GM12878 (cell line): ENCODE data around the gene PRDM16. TPM values are rescaled to one million over a fixed set of nuclear protein-coding genes. Genes with fewer than 3 reads are reported as not detected.

Experiments used
- ATAC-seq: fragments of 200-7000 bp; cut with Tn5 transposase; 3 replicates; pipeline ENCODE4 v1.9.1; 2020; ENCODE audit warnings: mild to moderate bottlenecking, moderate library complexity
- BruUV-seq: library from RNA; stranded (reverse); fragments of 400-500 nt; replicated peaks from 2 replicates; lab custom pipeline; 2021; lab: Mats Ljungman, UMichigan
- CTCF ChIA-PET: fragments of 300-600 bp; sonication (Branson Sonifier 250); formaldehyde crosslinking; extraction: SDS; loops from one replicate; lab custom pipeline; 2021; ENCODE audit warnings: inconsistent platforms; lab: Yijun Ruan, JAX
- POLR2A ChIA-PET: fragments of 350-600 bp; formaldehyde crosslinking; extraction: SDS; loops from one replicate; lab custom pipeline; 2021; ENCODE audit warnings: inconsistent platforms; lab: Charles Lee
- RAD21 ChIA-PET: fragments of 300-600 bp; sonication (Branson Sonifier 250); formaldehyde crosslinking; loops from one replicate; lab custom pipeline; 2023; ENCODE audit warnings: antibody characterized with exemption; ENCODE audit not compliant: unreplicated experiment; lab: Charles Lee
- SMC1A ChIA-PET: fragments of 300-600 bp; sonication (Branson Sonifier 250); formaldehyde crosslinking; loops from one replicate; lab custom pipeline; 2023; ENCODE audit not compliant: unreplicated experiment, uncharacterized antibody; lab: Charles Lee
- DNase-seq: peaks from one replicate; pipeline ENCODE4 v3.0.0-alpha.2; 2011; ENCODE audit warnings: low read depth, low spot score
- FAIRE-seq: peaks from 3 replicates; lab custom pipeline; 2011; peaks lifted over from hg19 to GRCh38; lab: Jason Lieb, UNC
- H2AFZ ChIP-seq: 2 replicates; pipeline ENCODE4 v1.6.0; 2011; ENCODE audit warnings: low read depth, low read length, control low read depth; ENCODE audit not compliant: control insufficient read depth
- H3K27ac ChIP-seq: 2 replicates; pipeline ENCODE4 v1.5.1; 2011; ENCODE audit warnings: control low read depth; ENCODE audit not compliant: control insufficient read depth, insufficient read depth
- H3K27me3 ChIP-seq, 2 experiments: replicated peaks in 1 of 2; 2 replicates each; pipeline versions ENCODE4 v1.6.0 to v1.6.1; 2011; ENCODE audit warnings: low read length in 1 of 2; ENCODE audit not compliant: control insufficient read depth in 2 of 2, insufficient read depth in 2 of 2
- H3K36me3 ChIP-seq, 2 experiments: 2 replicates each; pipeline ENCODE4 v1.5.1; 2011; ENCODE audit warnings: low read length in 1 of 2; ENCODE audit not compliant: control insufficient read depth in 2 of 2, insufficient read depth in 2 of 2
- H3K4me1 ChIP-seq: 2 replicates; pipeline ENCODE4 v1.6.1; 2011; ENCODE audit warnings: mild to moderate bottlenecking, low read length, moderate library complexity, mixed read lengths; ENCODE audit not compliant: control insufficient read depth, insufficient read depth
- H3K4me2 ChIP-seq: 2 replicates; pipeline ENCODE4 v1.6.0; 2011; ENCODE audit warnings: control low read depth; ENCODE audit not compliant: control insufficient read depth, insufficient read depth
- H3K4me3 ChIP-seq: fragments of 200-600 bp; sonication (generic); 2 replicates; pipeline ENCODE4 v1.5.1; 2016
- H3K79me2 ChIP-seq: 2 replicates; pipeline ENCODE4 v1.6.0; 2011; ENCODE audit warnings: low read length; ENCODE audit not compliant: control insufficient read depth, insufficient read depth
- H3K9ac ChIP-seq: 2 replicates; pipeline ENCODE4 v1.8.0; 2011; ENCODE audit warnings: low read length, control low read depth, mixed read lengths; ENCODE audit not compliant: control insufficient read depth, insufficient read depth
- H3K9me3 ChIP-seq: replicated peaks from 3 replicates; pipeline ENCODE4 v1.5.1; 2011; ENCODE audit warnings: mild to moderate bottlenecking, low read length; ENCODE audit not compliant: control insufficient read depth, insufficient read depth
- H4K20me1 ChIP-seq: 2 replicates; pipeline ENCODE4 v1.6.0; 2011; ENCODE audit not compliant: control insufficient read depth, insufficient read depth
- ASH2L ChIP-seq: fragments of 300-600, 200-600 bp; sonication (generic); IDR thresholded peaks from 2 replicates; pipeline ENCODE4 v1.6.1; 2017; ENCODE audit warnings: low read depth, mild to moderate bottlenecking, borderline replicate concordance
- BCL11A ChIP-seq: IDR thresholded peaks from 2 replicates; pipeline ENCODE4 v1.6.1; 2011; ENCODE audit warnings: low read depth, low read length
- BMI1 ChIP-seq: fragments of 450-650 bp; IDR thresholded peaks from 2 replicates; pipeline ENCODE4 v1.6.1; 2016; ENCODE audit warnings: mild to moderate bottlenecking, moderate library complexity, borderline replicate concordance
- ELK1 ChIP-seq: IDR thresholded peaks from 2 replicates; pipeline ENCODE4 v1.6.1; 2012; ENCODE audit warnings: low read depth, low read length, improper control_type of control experiment
- FOXM1 ChIP-seq: IDR thresholded peaks from 2 replicates; pipeline ENCODE4 v1.6.1; 2012; ENCODE audit warnings: low read depth, mild to moderate bottlenecking, inconsistent platforms, low read length, moderate library complexity
- HDAC2 ChIP-seq: fragments of 200-600 bp; sonication (generic); IDR thresholded peaks from 2 replicates; pipeline ENCODE4 v1.6.1; 2017
- HDGF ChIP-seq: fragments of 450-650 bp; IDR thresholded peaks from 2 replicates; pipeline ENCODE4 v1.6.1; 2016; ENCODE audit warnings: antibody characterized with exemption
- HSF1 ChIP-seq: fragments of 150-350 bp; IDR thresholded peaks from 2 replicates; pipeline ENCODE4 v1.6.1; 2014; ENCODE audit warnings: mild to moderate bottlenecking, low read depth, low read length
- JUND ChIP-seq: IDR thresholded peaks from 2 replicates; pipeline ENCODE4 v1.6.1; 2012; ENCODE audit warnings: low read depth, mild to moderate bottlenecking, low read length, improper control_type of control experiment, moderate library complexity
- KAT2A ChIP-seq: conservative IDR thresholded peaks from 2 replicates; pipeline ENCODE4 v1.6.1; 2011; ENCODE audit warnings: low read depth, low read length; ENCODE audit not compliant: control insufficient read depth
- MEF2B ChIP-seq: fragments of 450-650 bp; IDR thresholded peaks from 2 replicates; pipeline ENCODE4 v1.6.1; 2018; ENCODE audit warnings: mild to moderate bottlenecking, moderate library complexity; ENCODE audit not compliant: partially characterized antibody, poor library complexity, severe bottlenecking
- NFIC ChIP-seq: IDR thresholded peaks from 2 replicates; pipeline ENCODE4 v1.6.1; 2012; ENCODE audit warnings: low read depth, mild to moderate bottlenecking, inconsistent platforms, low read length, moderate library complexity
- NFYB ChIP-seq: IDR thresholded peaks from 2 replicates; pipeline ENCODE4 v1.6.1; 2011; ENCODE audit warnings: low read depth, mild to moderate bottlenecking, low read length, improper control_type of control experiment, moderate library complexity; ENCODE audit not compliant: insufficient read depth
- RAD21 ChIP-seq: IDR thresholded peaks from 2 replicates; pipeline ENCODE4 v1.6.1; 2011; ENCODE audit warnings: mild to moderate bottlenecking, low read depth, low read length, moderate library complexity; ENCODE audit not compliant: insufficient read depth
- SUZ12 ChIP-seq: fragments of 200-600 bp; sonication (generic); IDR thresholded peaks from one replicate; pipeline ENCODE4 v1.6.1; 2018; ENCODE audit warnings: antibody characterized with exemption, mild to moderate bottlenecking; ENCODE audit not compliant: unreplicated experiment
- TCF7 ChIP-seq: IDR thresholded peaks from 2 replicates; pipeline ENCODE4 v1.6.1; 2014; ENCODE audit warnings: antibody characterized with exemption, borderline replicate concordance
- ZNF217 ChIP-seq: fragments of 450-650 bp; IDR thresholded peaks from 2 replicates; pipeline ENCODE4 v1.6.1; 2017; ENCODE audit warnings: antibody characterized with exemption, mild to moderate bottlenecking
- WGBS: methylation state at CpG from one replicate; pipeline ENCODE4 v1.1.6; 2016; ENCODE audit warnings: low lambda C conversion rate; ENCODE audit not compliant: insufficient replicate concordance, insufficient coverage; ENCODE audit errors: missing lambda C conversion rate; 5-methylcytosine and 5-hydroxymethylcytosine counted together
- in situ Hi-C: fragments of 300-500 bp; cut with MboI; formaldehyde crosslinking; loops from 9 replicates; pipeline ENCODE4 v1.14.3; 2018; ENCODE audit warnings: mixed read lengths
- intact Hi-C: fragments of 100-400 bp; cut with micrococcal nuclease; formaldehyde crosslinking; loops from one replicate; pipeline ENCODE4 v1.14.2; 2022; ENCODE audit not compliant: unreplicated experiment
- polyA plus RNA-seq, 11 experiments: library from polyadenylated mRNA; depleted of rRNA in 4 of 11; unstranded in 6 of 11; stranded (reverse) in 5 of 11; fragments of >200 nt; fragmentation: Nextera tagmentation in 4 of 11; fragmentation: Illumina TruSeq in 1 of 11; extraction: Ambion mirVana in 4 of 11; extraction: Trizol in 1 of 11; gene quantifications; 1 replicate in 1 of 11; 2 replicates in 10 of 11; pipeline versions ENCODE4 v1.2.1 to v1.2.3, GENCODE V29; 2011 to 2016; ENCODE audit warnings: inconsistent platforms in 2 of 11, missing spikeins in 2 of 11, low read depth in 1 of 11
- total RNA-seq, 4 experiments: library from RNA; depleted of rRNA in 3 of 4; stranded (reverse); fragments of >200 nt in 3 of 4; fragmentation: Illumina TruSeq in 1 of 4; extraction: Trizol in 1 of 4; gene quantifications; 2 replicates each; pipeline versions ENCODE4 v1.2.1 to v1.2.3, GENCODE V29; 2013 to 2021

Gene PRDM16
- total and polyA plus RNA-seq, 10 of the 15 experiments (the other 5 are each of a cell fraction or from before 2014, with no cell fraction given): 0.03 TPM; not detected in 9

GRCh38 chr1:3245344-3245743 is 176.3 kb downstream of the PRDM16 start:
- in situ Hi-C loops: no loop called here
- no TSS peak for BruUV-seq

More at GRCh38 chr1:3245344-3245743, 176.3 kb downstream of the PRDM16 start:
- H3K9me3 ChIP-seq: no peaks in the 10 kb centered on the region
- no peak overlapping the region for H3K4me2 ChIP-seq
- ChIA-PET RAD21 (no interaction called here), CTCF (no interaction called here), SMC1A (no interaction called here), POLR2A (no interaction called here)
- no peaks in the 10 kb centered on the region for H3K27me3 ChIP-seq
- H3K4me1 ChIP-seq: no peaks in the 10 kb centered on the region
- no peaks in the 10 kb centered on the region for H3K79me2 ChIP-seq
- FAIRE-seq: no peak
- TF ChIP-seq BCL11A: no peak
- no peak for TF ChIP-seq HDAC2
- TF ChIP-seq NFIC: no peak
- TF ChIP-seq TCF7: no peak
- no peak for TF ChIP-seq KAT2A
- no peak for TF ChIP-seq FOXM1
- TF ChIP-seq HSF1: no peak
- TF ChIP-seq JUND: no peak
- TF ChIP-seq BMI1: no peak
- TF ChIP-seq ASH2L: no peak
- TF ChIP-seq NFYB: no peak
- no peak for TF ChIP-seq ZNF217
- TF ChIP-seq RAD21: no peak
- no peak for TF ChIP-seq MEF2B
- no peak for TF ChIP-seq ELK1
- no peak for TF ChIP-seq SUZ12
- no peak for TF ChIP-seq HDGF
- DNase-seq: no peak
- H3K4me3 ChIP-seq: no peak overlapping the region
- no peak overlapping the region for H3K9ac ChIP-seq
- no peaks in the 10 kb centered on the region for H3K36me3 ChIP-seq
- no peak for ATAC-seq
- no peak overlapping the region for H3K27ac ChIP-seq
- no peak overlapping the region for H2AFZ ChIP-seq
- intact Hi-C loops: no loop called here
- no peaks in the 10 kb centered on the region for H4K20me1 ChIP-seq
- WGBS: 40% methylated on average over 12 of the region's 12 CpGs
